ENCODE results near the gene UBE3D.

UBE3D gene

GRCh38 chr6:82996156-82996555 lies 69.5 kb downstream of the UBE3D start:
- TF ChIP-seq ISL1 (CRISPR knock-in tag; IDR thresholded peaks at IDR 0.05) (no peak), ZNF70 (CRISPR knock-in tag; IDR thresholded peaks at IDR 0.05) (no peak), ZFP30 (CRISPR knock-in tag; IDR thresholded peaks at IDR 0.05) (no peak), RARB (CRISPR knock-in tag; IDR thresholded peaks at IDR 0.05) (no peak), ARNTL (CRISPR knock-in tag; IDR thresholded peaks at IDR 0.05; ENCODE audit: borderline replicate concordance, low read depth) (no peak), ZNF565 (CRISPR knock-in tag; conservative IDR thresholded peaks at IDR 0.05; ENCODE audit: low read depth) (no peak), OSR1 (CRISPR knock-in tag; IDR thresholded peaks at IDR 0.05) (no peak), TOX (CRISPR knock-in tag; IDR thresholded peaks at IDR 0.05; ENCODE audit: borderline replicate concordance) (no peak), PATZ1 (CRISPR knock-in tag; IDR thresholded peaks at IDR 0.05; ENCODE audit: borderline replicate concordance) (no peak), ZNF8 (CRISPR knock-in tag; IDR thresholded peaks at IDR 0.05) (no peak), ZFP3 (CRISPR knock-in tag; IDR thresholded peaks at IDR 0.05) (no peak), BACH2 (CRISPR knock-in tag; IDR thresholded peaks at IDR 0.05; ENCODE audit: borderline replicate concordance) (no peak), GLIS3 (CRISPR knock-in tag; IDR thresholded peaks at IDR 0.05) (no peak)
- no peak for ATAC-seq

DNA sequence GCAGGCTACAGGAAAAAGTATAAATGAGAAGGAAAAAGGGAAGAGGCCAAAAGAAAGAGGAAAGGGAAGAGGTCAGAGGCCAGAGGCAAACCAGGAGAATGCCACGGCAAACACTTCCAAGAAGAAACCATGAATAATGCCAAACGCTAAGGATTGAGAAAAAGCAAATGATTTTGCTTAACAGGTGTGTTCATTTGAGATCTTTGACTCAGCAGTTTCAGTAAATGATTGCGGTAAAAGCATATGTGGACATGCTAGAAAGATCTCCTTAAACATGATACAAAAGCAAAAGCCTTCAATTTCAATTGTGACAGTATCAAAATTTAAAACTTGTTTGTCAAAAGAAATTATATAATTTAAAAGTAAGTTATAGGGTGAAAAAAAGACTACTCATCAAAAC lies 70.6 kb downstream of the UBE3D start:
- TF ChIP-seq ZNF565 (CRISPR knock-in tag; conservative IDR thresholded peaks at IDR 0.05; ENCODE audit: low read depth) (no peak), ESRRG (CRISPR knock-in tag; IDR thresholded peaks at IDR 0.05) (no peak), ZC3H10 (CRISPR knock-in tag; IDR thresholded peaks at IDR 0.05) (no peak), POU6F1 (CRISPR knock-in tag; IDR thresholded peaks at IDR 0.05; ENCODE audit: borderline replicate concordance, low read depth) (no peak)
- no peak for ATAC-seq

- TF ChIP-seq, protein P1, sequence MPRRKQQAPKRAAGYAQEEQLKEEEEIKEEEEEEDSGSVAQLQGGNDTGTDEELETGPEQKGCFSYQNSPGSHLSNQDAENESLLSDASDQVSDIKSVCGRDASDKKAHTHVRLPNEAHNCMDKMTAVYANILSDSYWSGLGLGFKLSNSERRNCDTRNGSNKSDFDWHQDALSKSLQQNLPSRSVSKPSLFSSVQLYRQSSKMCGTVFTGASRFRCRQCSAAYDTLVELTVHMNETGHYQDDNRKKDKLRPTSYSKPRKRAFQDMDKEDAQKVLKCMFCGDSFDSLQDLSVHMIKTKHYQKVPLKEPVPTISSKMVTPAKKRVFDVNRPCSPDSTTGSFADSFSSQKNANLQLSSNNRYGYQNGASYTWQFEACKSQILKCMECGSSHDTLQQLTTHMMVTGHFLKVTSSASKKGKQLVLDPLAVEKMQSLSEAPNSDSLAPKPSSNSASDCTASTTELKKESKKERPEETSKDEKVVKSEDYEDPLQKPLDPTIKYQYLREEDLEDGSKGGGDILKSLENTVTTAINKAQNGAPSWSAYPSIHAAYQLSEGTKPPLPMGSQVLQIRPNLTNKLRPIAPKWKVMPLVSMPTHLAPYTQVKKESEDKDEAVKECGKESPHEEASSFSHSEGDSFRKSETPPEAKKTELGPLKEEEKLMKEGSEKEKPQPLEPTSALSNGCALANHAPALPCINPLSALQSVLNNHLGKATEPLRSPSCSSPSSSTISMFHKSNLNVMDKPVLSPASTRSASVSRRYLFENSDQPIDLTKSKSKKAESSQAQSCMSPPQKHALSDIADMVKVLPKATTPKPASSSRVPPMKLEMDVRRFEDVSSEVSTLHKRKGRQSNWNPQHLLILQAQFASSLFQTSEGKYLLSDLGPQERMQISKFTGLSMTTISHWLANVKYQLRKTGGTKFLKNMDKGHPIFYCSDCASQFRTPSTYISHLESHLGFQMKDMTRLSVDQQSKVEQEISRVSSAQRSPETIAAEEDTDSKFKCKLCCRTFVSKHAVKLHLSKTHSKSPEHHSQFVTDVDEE (CRISPR knock-in tag; IDR thresholded peaks at IDR 0.05) = no peak
- TF ChIP-seq GLIS3 (CRISPR knock-in tag; IDR thresholded peaks at IDR 0.05) (no peak), ZNF8 (CRISPR knock-in tag; IDR thresholded peaks at IDR 0.05) (no peak)
Observed at GRCh38 chr6:82989736-82990290, 75.8 kb downstream of the UBE3D start.

GRCh38 chr6:82988930-82989351 lies 76.7 kb downstream of the UBE3D start:
- no peak for TF ChIP-seq POU6F1 (CRISPR knock-in tag; IDR thresholded peaks at IDR 0.05; ENCODE audit: borderline replicate concordance, low read depth)
- TF ChIP-seq ISL1 (CRISPR knock-in tag; IDR thresholded peaks at IDR 0.05) = no peak
- TF ChIP-seq PATZ1 (CRISPR knock-in tag; IDR thresholded peaks at IDR 0.05; ENCODE audit: borderline replicate concordance) = no peak
- TF ChIP-seq ESRRG (CRISPR knock-in tag; IDR thresholded peaks at IDR 0.05) = no peak
- no peak for TF ChIP-seq ZFP3 (CRISPR knock-in tag; IDR thresholded peaks at IDR 0.05)
- peak; percentile 85 for ATAC-seq

More at GRCh38 chr6:82989736-82990290, 75.8 kb downstream of the UBE3D start:
- peak; percentile 74 for ATAC-seq

All from SK-N-SH treated with all-trans-retinoic acid at 6 μM for 48 hours (cell line).